Measurements from ENCODE around the gene HOXA13.

Gene HOXA13

DNA sequence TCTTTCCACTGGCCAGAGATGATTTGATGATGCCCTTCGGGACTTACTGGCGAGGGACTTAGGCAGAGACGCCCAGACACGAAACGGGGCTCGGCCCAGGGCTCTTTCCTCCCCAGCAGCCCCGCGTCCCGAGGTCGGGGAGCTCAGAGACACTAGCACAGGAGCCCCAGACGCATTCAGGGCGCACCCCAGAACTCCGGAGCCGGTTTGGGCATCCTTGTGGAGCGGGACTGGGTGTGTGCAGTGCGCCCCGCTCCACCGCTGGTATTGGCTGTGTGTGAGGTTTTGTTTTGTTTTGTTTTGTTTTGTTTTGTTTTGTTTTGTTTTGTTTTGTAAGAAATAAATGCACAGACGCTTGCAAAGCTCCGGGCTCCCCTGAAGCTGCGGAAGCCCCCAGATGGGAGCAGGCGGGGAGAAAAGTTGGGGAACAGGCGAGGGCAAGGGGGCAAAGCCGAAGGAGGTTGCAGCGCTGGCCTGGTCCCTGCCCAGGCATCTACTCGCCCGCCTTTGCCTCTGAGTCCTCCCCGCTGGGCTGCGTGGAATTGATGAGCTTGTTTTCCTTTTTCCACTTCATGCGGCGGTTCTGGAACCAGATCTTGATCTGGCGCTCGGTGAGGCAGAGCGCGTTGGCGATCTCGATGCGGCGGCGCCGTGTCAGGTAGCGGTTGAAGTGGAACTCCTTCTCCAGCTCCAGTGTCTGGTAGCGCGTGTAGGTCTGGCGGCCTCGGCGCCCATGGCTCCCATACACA is 54.6 kb downstream of the HOXA13 start:
- no peak for DNase-seq (ENCODE audit: low read depth)
- TF ChIP-seq, protein P1, sequence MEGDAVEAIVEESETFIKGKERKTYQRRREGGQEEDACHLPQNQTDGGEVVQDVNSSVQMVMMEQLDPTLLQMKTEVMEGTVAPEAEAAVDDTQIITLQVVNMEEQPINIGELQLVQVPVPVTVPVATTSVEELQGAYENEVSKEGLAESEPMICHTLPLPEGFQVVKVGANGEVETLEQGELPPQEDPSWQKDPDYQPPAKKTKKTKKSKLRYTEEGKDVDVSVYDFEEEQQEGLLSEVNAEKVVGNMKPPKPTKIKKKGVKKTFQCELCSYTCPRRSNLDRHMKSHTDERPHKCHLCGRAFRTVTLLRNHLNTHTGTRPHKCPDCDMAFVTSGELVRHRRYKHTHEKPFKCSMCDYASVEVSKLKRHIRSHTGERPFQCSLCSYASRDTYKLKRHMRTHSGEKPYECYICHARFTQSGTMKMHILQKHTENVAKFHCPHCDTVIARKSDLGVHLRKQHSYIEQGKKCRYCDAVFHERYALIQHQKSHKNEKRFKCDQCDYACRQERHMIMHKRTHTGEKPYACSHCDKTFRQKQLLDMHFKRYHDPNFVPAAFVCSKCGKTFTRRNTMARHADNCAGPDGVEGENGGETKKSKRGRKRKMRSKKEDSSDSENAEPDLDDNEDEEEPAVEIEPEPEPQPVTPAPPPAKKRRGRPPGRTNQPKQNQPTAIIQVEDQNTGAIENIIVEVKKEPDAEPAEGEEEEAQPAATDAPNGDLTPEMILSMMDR (IDR thresholded peaks at IDR 0.05; ENCODE audit: insufficient read depth, low read depth, low read length, missing control alignments): no peak
- H3K4me3 ChIP-seq (ENCODE audit: low read length): no peak overlapping the region

DNA sequence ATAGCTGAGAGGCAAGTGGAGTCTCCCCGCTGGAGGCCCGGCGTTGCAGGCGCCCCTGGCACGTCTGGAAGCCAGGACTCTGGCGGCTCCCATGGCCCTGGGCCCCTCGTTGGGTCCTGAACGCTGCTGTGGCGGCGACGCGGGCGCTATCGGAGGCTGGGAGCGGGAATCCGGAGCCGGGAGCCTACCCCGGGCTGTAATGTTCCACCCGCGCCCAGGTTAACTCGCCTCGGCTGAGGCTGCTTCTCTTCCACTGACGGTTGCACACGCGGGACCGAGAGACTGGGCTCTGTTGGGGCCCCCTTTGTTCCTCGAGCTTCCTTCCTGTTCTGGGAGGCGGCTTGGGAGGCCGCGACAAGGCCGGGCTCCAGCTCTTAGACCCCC is 55.1 kb downstream of the HOXA13 start:
- TF ChIP-seq, protein P1 (IDR thresholded peaks at IDR 0.05; ENCODE audit: insufficient read depth, low read depth, low read length, missing control alignments): no peak
- DNase-seq (ENCODE audit: low read depth): no peak
- H3K4me3 ChIP-seq (ENCODE audit: low read length): peak overlapping the region; percentile 39
